RWPE2 (cell line): ENCODE data around the gene FARS2.

Source experiments
- ATAC-seq: fragments of 200-7000 bp; cut with Tn5 transposase; 3 replicates; pipeline ENCODE4 v1.9.1; 2021; ENCODE audit warnings: low read depth
- DNase-seq: peaks from one replicate; pipeline ENCODE4 v3.0.0-alpha.2; 2020; ENCODE audit warnings: low spot score
- H3K27ac ChIP-seq: fragments of 450-650 bp; 2 replicates; pipeline ENCODE4 v1.5.1; 2017; ENCODE audit warnings: mild to moderate bottlenecking; ENCODE audit not compliant: poor library complexity, severe bottlenecking
- H3K27me3 ChIP-seq: fragments of 250-450 bp; sonication (Bioruptor Pico); 2 replicates; pipeline ENCODE4 v1.5.1; 2021; ENCODE audit warnings: mild to moderate bottlenecking, moderate library complexity; ENCODE audit not compliant: insufficient read depth, poor library complexity, severe bottlenecking
- H3K36me3 ChIP-seq: fragments of 250-450 bp; sonication (Bioruptor Pico); 2 replicates; pipeline ENCODE4 v1.5.1; 2020; ENCODE audit warnings: low read depth, mild to moderate bottlenecking, moderate library complexity
- H3K4me1 ChIP-seq: fragments of 250-450 bp; sonication (Bioruptor Pico); 2 replicates; pipeline ENCODE4 v1.5.1; 2021; ENCODE audit warnings: mild to moderate bottlenecking, moderate library complexity; ENCODE audit not compliant: insufficient read depth, poor library complexity, severe bottlenecking
- H3K4me3 ChIP-seq: fragments of 250-450 bp; sonication (Bioruptor Pico); 2 replicates; pipeline ENCODE4 v1.5.1; 2021; ENCODE audit warnings: mild to moderate bottlenecking, moderate library complexity; ENCODE audit not compliant: severe bottlenecking
- H3K9me3 ChIP-seq: fragments of 250-450 bp; sonication (Bioruptor Pico); 2 replicates; pipeline ENCODE4 v1.5.1; 2021; ENCODE audit warnings: mild to moderate bottlenecking, moderate library complexity; ENCODE audit not compliant: severe bottlenecking
- TF ChIP-seq, protein P1 (sequence below): fragments of 450-650 bp; IDR thresholded peaks from one replicate; pipeline ENCODE4 v1.5.1; 2017; ENCODE audit warnings: mild to moderate bottlenecking, moderate library complexity; ENCODE audit not compliant: poor library complexity, severe bottlenecking

The FARS2 gene

GRCh38 chr6:5624256-5624655 lies 362.9 kb downstream of the FARS2 start:
- no peaks in the 10 kb centered on the region for H3K4me1 ChIP-seq
- H3K36me3 ChIP-seq, result no peaks in the 10 kb centered on the region
- no peak overlapping the region for H3K4me3 ChIP-seq
- H3K27me3 ChIP-seq, result no peaks in the 10 kb centered on the region
- TF ChIP-seq, protein P1, sequence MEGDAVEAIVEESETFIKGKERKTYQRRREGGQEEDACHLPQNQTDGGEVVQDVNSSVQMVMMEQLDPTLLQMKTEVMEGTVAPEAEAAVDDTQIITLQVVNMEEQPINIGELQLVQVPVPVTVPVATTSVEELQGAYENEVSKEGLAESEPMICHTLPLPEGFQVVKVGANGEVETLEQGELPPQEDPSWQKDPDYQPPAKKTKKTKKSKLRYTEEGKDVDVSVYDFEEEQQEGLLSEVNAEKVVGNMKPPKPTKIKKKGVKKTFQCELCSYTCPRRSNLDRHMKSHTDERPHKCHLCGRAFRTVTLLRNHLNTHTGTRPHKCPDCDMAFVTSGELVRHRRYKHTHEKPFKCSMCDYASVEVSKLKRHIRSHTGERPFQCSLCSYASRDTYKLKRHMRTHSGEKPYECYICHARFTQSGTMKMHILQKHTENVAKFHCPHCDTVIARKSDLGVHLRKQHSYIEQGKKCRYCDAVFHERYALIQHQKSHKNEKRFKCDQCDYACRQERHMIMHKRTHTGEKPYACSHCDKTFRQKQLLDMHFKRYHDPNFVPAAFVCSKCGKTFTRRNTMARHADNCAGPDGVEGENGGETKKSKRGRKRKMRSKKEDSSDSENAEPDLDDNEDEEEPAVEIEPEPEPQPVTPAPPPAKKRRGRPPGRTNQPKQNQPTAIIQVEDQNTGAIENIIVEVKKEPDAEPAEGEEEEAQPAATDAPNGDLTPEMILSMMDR, result no peak
- DNase-seq, result no peak
- no peaks in the 10 kb centered on the region for H3K9me3 ChIP-seq
- H3K27ac ChIP-seq, result no peak overlapping the region
- no peak for ATAC-seq

DNA sequence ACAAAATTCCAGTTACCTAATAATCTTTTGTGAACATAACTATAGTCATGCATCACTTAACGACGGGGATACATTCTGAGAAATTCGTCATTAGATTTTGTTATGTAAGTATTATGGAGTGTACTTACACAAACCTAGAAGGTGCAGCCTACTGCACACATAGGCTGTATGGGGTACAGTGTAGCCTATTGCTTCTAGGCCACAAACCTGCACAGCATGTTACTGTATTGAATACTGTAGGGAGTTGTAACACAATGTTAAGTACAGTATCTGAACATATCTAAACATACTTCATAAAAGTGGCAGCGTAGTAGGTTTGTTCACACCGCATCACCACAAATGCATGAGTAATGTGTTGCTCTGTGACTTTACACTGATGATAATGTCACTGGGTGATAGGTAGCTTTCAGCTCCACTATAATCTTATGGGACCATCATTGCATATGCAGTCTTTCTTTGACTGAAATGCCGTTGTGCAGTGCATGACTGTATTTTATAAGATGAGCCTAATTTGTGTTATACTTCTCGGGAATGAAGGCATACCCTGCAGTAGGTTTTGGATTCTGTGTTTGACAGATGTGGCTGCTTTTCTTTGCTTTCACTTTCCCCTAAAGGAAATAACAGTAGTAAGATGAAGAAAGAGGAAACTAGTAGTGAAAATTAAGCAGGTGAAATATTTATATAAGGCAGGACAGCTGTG lies 365.6 kb downstream of the FARS2 start:
- H3K27ac ChIP-seq, result no peak overlapping the region
- no peak for ATAC-seq
- no peak overlapping the region for H3K4me3 ChIP-seq
- no peaks in the 10 kb centered on the region for H3K36me3 ChIP-seq
- H3K9me3 ChIP-seq, result no peaks in the 10 kb centered on the region
- no peaks in the 10 kb centered on the region for H3K4me1 ChIP-seq
- TF ChIP-seq, protein P1, result no peak
- DNase-seq, result no peak
- H3K27me3 ChIP-seq, result no peaks in the 10 kb centered on the region

DNA sequence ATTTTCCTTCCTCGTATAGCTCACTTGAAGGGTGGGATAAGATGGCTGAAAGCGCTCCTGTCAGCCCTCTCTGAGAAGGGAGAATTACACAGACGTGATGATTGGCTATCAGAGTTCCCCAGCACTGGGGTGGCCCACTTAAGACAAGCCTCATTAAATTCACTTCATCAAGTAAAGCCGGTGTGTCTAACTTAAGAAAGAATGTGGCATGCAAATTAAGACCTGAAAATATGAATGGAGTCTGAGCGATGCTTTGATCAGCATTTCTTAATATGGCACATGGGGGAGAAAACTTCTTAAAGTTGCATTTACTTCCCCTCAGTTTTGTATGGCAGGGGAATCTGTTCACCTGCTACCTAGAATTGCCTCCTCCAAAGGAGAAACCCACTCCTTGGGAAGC lies 369.3 kb downstream of the FARS2 start:
- Histone ChIP-seq H3K9me3 (no peaks in the 10 kb centered on the region), H3K4me3 (no peak overlapping the region), H3K36me3 (no peaks in the 10 kb centered on the region), H3K4me1 (no peaks in the 10 kb centered on the region), H3K27ac (no peak overlapping the region), H3K27me3 (no peaks in the 10 kb centered on the region)
- TF ChIP-seq, protein P1, result no peak
- no peak for DNase-seq
- no peak for ATAC-seq

DNA sequence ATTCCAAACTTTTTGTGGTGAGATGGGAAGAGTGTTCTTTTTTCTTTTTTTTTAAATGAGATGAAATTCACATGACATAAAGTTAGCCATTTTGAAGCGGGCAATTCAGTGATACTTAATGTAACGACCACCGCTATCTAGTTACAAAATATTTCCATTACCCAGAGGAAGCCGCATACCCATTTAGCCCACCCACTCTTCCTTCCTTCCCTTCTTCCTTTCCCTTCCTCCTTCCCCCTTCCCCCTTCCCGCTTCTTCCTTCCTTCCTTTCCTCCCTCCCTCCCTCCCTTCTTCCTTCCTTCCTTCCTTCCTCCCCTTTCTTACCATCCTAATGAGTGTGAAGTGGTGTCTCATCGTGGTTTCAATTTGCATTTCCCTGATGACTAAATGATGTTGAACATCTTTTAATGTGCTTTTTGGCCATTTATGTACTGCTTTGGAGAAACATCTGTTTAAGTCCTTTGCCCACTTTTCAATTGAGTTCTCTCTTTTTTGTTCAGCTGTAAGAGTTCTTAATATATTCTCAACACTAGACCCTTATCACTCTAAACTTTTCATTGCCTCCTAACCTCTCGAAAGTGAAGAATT lies 371.1 kb downstream of the FARS2 start:
- Histone ChIP-seq H3K27me3 (no peaks in the 10 kb centered on the region), H3K9me3 (no peaks in the 10 kb centered on the region), H3K4me3 (no peak overlapping the region), H3K4me1 (no peaks in the 10 kb centered on the region), H3K36me3 (no peaks in the 10 kb centered on the region), H3K27ac (no peak overlapping the region)
- DNase-seq (no peak), ATAC-seq (no peak)
- TF ChIP-seq, protein P1, result no peak

DNA sequence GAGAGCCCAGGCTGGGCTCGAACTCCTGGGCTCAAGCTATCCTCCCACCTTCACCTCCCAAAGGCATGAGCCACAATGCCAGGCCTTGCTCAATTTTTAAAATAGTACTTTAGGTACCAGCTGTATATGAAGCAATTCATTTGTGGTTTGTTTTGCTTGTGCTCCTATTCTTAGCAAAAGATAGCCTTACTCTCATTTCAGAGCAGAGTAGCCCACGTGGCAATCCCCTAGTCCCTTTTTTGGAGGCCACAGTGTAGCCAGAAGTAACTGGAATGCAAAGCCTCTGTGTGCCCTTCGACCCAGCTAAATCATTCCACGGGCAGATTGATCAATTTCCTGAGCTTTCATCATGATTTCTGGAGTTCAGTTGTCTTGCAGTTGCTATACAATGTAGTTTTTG lies 373.2 kb downstream of the FARS2 start:
- no peaks in the 10 kb centered on the region for H3K36me3 ChIP-seq
- H3K27me3 ChIP-seq, result no peaks in the 10 kb centered on the region
- DNase-seq, result no peak
- ATAC-seq, result no peak
- no peaks in the 10 kb centered on the region for H3K9me3 ChIP-seq
- TF ChIP-seq, protein P1, result no peak
- no peak overlapping the region for H3K27ac ChIP-seq
- no peaks in the 10 kb centered on the region for H3K4me1 ChIP-seq
- no peak overlapping the region for H3K4me3 ChIP-seq
